GDM1 (cell line): Measurements from ENCODE around the gene CCNYL1.
"Not testable (repeated sequence)": the region's sequence is repeated elsewhere in the genome, so short reads cannot be mapped to it uniquely, and the experiment has no call there.

Source experiments
- DNase-seq: peaks from one replicate; lab custom pipeline; 2025; lab: John Stamatoyannopoulos, UW

Gene CCNYL1

GRCh38 chr2:207734636-207735512, 23.4 kb downstream of the CCNYL1 start:
- DNase-seq, result no peak

GRCh38 chr2:207735513-207735859, 24.0 kb downstream of the CCNYL1 start:
- DNase-seq, result not testable (repeated sequence)

GRCh38 chr2:207743514-207743913, 32.1 kb downstream of the CCNYL1 start:
- no peak for DNase-seq

- DNase-seq, result no peak
These were observed 32.6 kb downstream of the CCNYL1 start for GRCh38 chr2:207744050-207744449.

GRCh38 chr2:207744451-207744850, 33.0 kb downstream of the CCNYL1 start:
- DNase-seq, result no peak

GRCh38 chr2:207746131-207746530, 34.7 kb downstream of the CCNYL1 start:
- DNase-seq, result peak; percentile 40

GRCh38 chr2:207747653-207748560, 36.5 kb downstream of the CCNYL1 start:
- DNase-seq, result no peak

- no peak for DNase-seq
These were observed 37.6 kb downstream of the CCNYL1 start for GRCh38 chr2:207748993-207749392.

- DNase-seq, result no peak
These were observed 38.4 kb downstream of the CCNYL1 start for GRCh38 chr2:207749873-207750272.

GRCh38 chr2:207750345-207750744, 38.9 kb downstream of the CCNYL1 start:
- DNase-seq, result no peak

- DNase-seq, result no peak
These were observed 39.4 kb downstream of the CCNYL1 start for GRCh38 chr2:207750876-207751275.

- DNase-seq, result not testable (repeated sequence)
These were observed 42.2 kb downstream of the CCNYL1 start for GRCh38 chr2:207753688-207754087.

GRCh38 chr2:207754498-207755383, 43.3 kb downstream of the CCNYL1 start:
- no peak for DNase-seq

GRCh38 chr2:207758025-207758424, 46.6 kb downstream of the CCNYL1 start:
- no peak for DNase-seq

GRCh38 chr2:207759890-207760289, 48.5 kb downstream of the CCNYL1 start:
- DNase-seq, result no peak

GRCh38 chr2:207760453-207760852, 49.0 kb downstream of the CCNYL1 start:
- DNase-seq, result no peak

GRCh38 chr2:207761426-207761825, 50.0 kb downstream of the CCNYL1 start:
- not testable (repeated sequence) for DNase-seq

GRCh38 chr2:207762146-207762545, 50.7 kb downstream of the CCNYL1 start:
- DNase-seq, result no peak

- no peak for DNase-seq
These were observed 52.0 kb downstream of the CCNYL1 start for GRCh38 chr2:207763303-207763917.

- DNase-seq, result no peak
These were observed 52.7 kb downstream of the CCNYL1 start for GRCh38 chr2:207764096-207764630.

GRCh38 chr2:207765547-207765946, 54.1 kb downstream of the CCNYL1 start:
- DNase-seq, result no peak
